NCI-H82 (cell line): ENCODE data around the gene SH2B3.
"Not testable (repeated sequence)": the region's sequence is repeated elsewhere in the genome, so short reads cannot be mapped to it uniquely, and the experiment has no call there.

ENCODE experiments used
- DNase-seq: peaks from one replicate; lab custom pipeline; 2025; lab: John Stamatoyannopoulos, UW

The SH2B3 gene

GRCh38 chr12:111405859-111406473 lies at the start of gene SH2B3:
SH2B3 (plus strand) TSS chr12:111405923; CDS start chr12:111418146, 12,223 bp downstream.
- peak; percentile 78 for DNase-seq

GRCh38 chr12:111359231-111359913 lies 46.4 kb upstream of the SH2B3 start:
- no peak for DNase-seq

GRCh38 chr12:111359914-111360276 lies 45.8 kb upstream of the SH2B3 start:
- no peak for DNase-seq

GRCh38 chr12:111360325-111360930 lies 45.3 kb upstream of the SH2B3 start:
- no peak for DNase-seq

- no peak for DNase-seq
Measured at GRCh38 chr12:111361073-111361716, 44.5 kb upstream of the SH2B3 start.

GRCh38 chr12:111361717-111362576 lies 43.8 kb upstream of the SH2B3 start:
- no peak for DNase-seq

- DNase-seq: no peak
Measured at GRCh38 chr12:111362687-111363475, 42.8 kb upstream of the SH2B3 start.

GRCh38 chr12:111363578-111363977 lies 42.1 kb upstream of the SH2B3 start:
- no peak for DNase-seq

GRCh38 chr12:111366075-111366474 lies 39.6 kb upstream of the SH2B3 start:
- DNase-seq: no peak

- no peak for DNase-seq
Measured at GRCh38 chr12:111366583-111366982, 39.1 kb upstream of the SH2B3 start.

GRCh38 chr12:111367661-111368221 lies 38.0 kb upstream of the SH2B3 start:
- DNase-seq: no peak

GRCh38 chr12:111368291-111368787 lies 37.4 kb upstream of the SH2B3 start:
- peak; percentile 47 for DNase-seq

- peak; percentile 94 for DNase-seq
Measured at GRCh38 chr12:111368788-111369495, 36.8 kb upstream of the SH2B3 start, which contains the start of gene PHETA1. PHETA1 (minus strand) TSS chr12:111369095; CDS start chr12:111363427, 5,668 bp downstream.

- no peak for DNase-seq
Measured at GRCh38 chr12:111369496-111370220, 36.1 kb upstream of the SH2B3 start.

GRCh38 chr12:111373231-111373630 lies 32.5 kb upstream of the SH2B3 start:
- DNase-seq: not testable (repeated sequence)

- no peak for DNase-seq
Measured at GRCh38 chr12:111377440-111377839, 28.3 kb upstream of the SH2B3 start.

GRCh38 chr12:111379942-111380554 lies 25.7 kb upstream of the SH2B3 start:
- DNase-seq: no peak

GRCh38 chr12:111384596-111384995 lies 21.1 kb upstream of the SH2B3 start:
- no peak for DNase-seq

GRCh38 chr12:111386885-111387284 lies 18.8 kb upstream of the SH2B3 start:
- DNase-seq: peak; percentile 46
